ENCODE data around the gene RTN4. TPM values are rescaled to one million over a fixed set of nuclear protein-coding genes. Genes with fewer than 3 reads are reported as not detected.
"Not testable (repeated sequence)": the region's sequence is repeated elsewhere in the genome, so short reads cannot be mapped to it uniquely, and the experiment has no call there.

RTN4 gene
- polyA plus RNA-seq, 6 donors from 2014 or later = 41.3 to 57.8 (median 53.0) TPM

- no peaks in the 10 kb centered on the region for H3K4me1 Mint-ChIP-seq
- H3K9me3 Mint-ChIP-seq = peaks cover 0 to 7% (median 2%) of the 10 kb centered on the region in 7 donors
- DNase-seq (no peak), ATAC-seq (ENCODE audit: low read depth in 2 of 2) (no peak)
- H3K4me3 Mint-ChIP-seq = no peak overlapping the region
- no peaks in the 10 kb centered on the region for H3K27me3 Mint-ChIP-seq
- H3K36me3 Mint-ChIP-seq = no peaks in the 10 kb centered on the region
- peak overlapping the region in 1 of 6 donors; percentile 50 for H3K27ac Mint-ChIP-seq
Observed at GRCh38 chr2:55085113-55086040, 35.1 kb upstream of the RTN4 start.

GRCh38 chr2:55084641-55085040 lies 34.4 kb upstream of the RTN4 start:
- no peak for ATAC-seq (ENCODE audit: low read depth in 2 of 2)
- Mint-ChIP-seq H3K27ac (no peak overlapping the region), H3K36me3 (no peaks in the 10 kb centered on the region), H3K9me3 (peaks cover 0 to 10% (median 5%) of the 10 kb centered on the region in 7 donors), H3K4me1 (no peaks in the 10 kb centered on the region), H3K27me3 (no peaks in the 10 kb centered on the region), H3K4me3 (no peak overlapping the region)
- DNase-seq = no peak

- Mint-ChIP-seq H3K36me3 (no peaks in the 10 kb centered on the region), H3K4me3 (no peak overlapping the region), H3K27me3 (no peaks in the 10 kb centered on the region), H3K9me3 (peaks cover 2 to 12% (median 7%) of the 10 kb centered on the region in 7 donors), H3K27ac (no peak overlapping the region), H3K4me1 (no peaks in the 10 kb centered on the region)
- DNase-seq (no peak), ATAC-seq (ENCODE audit: low read depth in 2 of 2) (no peak)
Observed at GRCh38 chr2:55080204-55080738, 30.0 kb upstream of the RTN4 start.

GRCh38 chr2:55078956-55079355 lies 28.7 kb upstream of the RTN4 start:
- ATAC-seq (ENCODE audit: low read depth in 2 of 2) (no peak), DNase-seq (no peak)
- peak overlapping the region in 1 of 6 donors; percentile 81 for H3K27ac Mint-ChIP-seq
- H3K27me3 Mint-ChIP-seq = no peaks in the 10 kb centered on the region
- peaks cover 2 to 13% (median 7%) of the 10 kb centered on the region in 7 donors for H3K9me3 Mint-ChIP-seq
- H3K4me1 Mint-ChIP-seq = no peaks in the 10 kb centered on the region
- H3K36me3 Mint-ChIP-seq = no peaks in the 10 kb centered on the region
- H3K4me3 Mint-ChIP-seq = no peak overlapping the region

- H3K4me3 Mint-ChIP-seq = no peak overlapping the region
- H3K27me3 Mint-ChIP-seq = peaks cover 0 to 3% (median 0%) of the 10 kb centered on the region in 3 donors
- peaks cover 2 to 13% (median 7%) of the 10 kb centered on the region in 7 donors for H3K9me3 Mint-ChIP-seq
- H3K27ac Mint-ChIP-seq = peak overlapping the region in 1 of 6 donors; percentile 42
- no peaks in the 10 kb centered on the region for H3K4me1 Mint-ChIP-seq
- DNase-seq (no peak), ATAC-seq (ENCODE audit: low read depth in 2 of 2) (no peak)
- no peaks in the 10 kb centered on the region for H3K36me3 Mint-ChIP-seq
Observed at GRCh38 chr2:55076721-55077120, 26.5 kb upstream of the RTN4 start.

- not testable (repeated sequence) for H3K4me3 Mint-ChIP-seq; H3K4me1 Mint-ChIP-seq; H3K27ac Mint-ChIP-seq; H3K36me3 Mint-ChIP-seq; H3K27me3 Mint-ChIP-seq; ATAC-seq (ENCODE audit: low read depth in 2 of 2); DNase-seq
- H3K9me3 Mint-ChIP-seq = peaks cover 2 to 13% (median 7%) of the 10 kb centered on the region in 7 donors
Observed at GRCh38 chr2:55076019-55076418, 25.8 kb upstream of the RTN4 start.

- no peak for ATAC-seq (ENCODE audit: low read depth in 2 of 2)
- no peak for DNase-seq
- H3K4me1 Mint-ChIP-seq = no peaks in the 10 kb centered on the region
- no peak overlapping the region for H3K4me3 Mint-ChIP-seq
- H3K27ac Mint-ChIP-seq = no peak overlapping the region
- H3K9me3 Mint-ChIP-seq = peaks cover 0 to 8% (median 0%) of the 10 kb centered on the region in 7 donors
- no peaks in the 10 kb centered on the region for H3K36me3 Mint-ChIP-seq
- peaks cover 0 to 3% (median 0%) of the 10 kb centered on the region in 3 donors for H3K27me3 Mint-ChIP-seq
Observed at GRCh38 chr2:55073000-55073983, 23.0 kb upstream of the RTN4 start.

- ATAC-seq (ENCODE audit: low read depth in 2 of 2) (no peak), DNase-seq (no peak)
- Mint-ChIP-seq H3K27ac (no peak overlapping the region), H3K36me3 (no peaks in the 10 kb centered on the region), H3K4me1 (no peaks in the 10 kb centered on the region), H3K27me3 (no peaks in the 10 kb centered on the region), H3K4me3 (no peak overlapping the region), H3K9me3 (peaks cover 0 to 4% (median 0%) of the 10 kb centered on the region in 7 donors)
Observed at GRCh38 chr2:55063713-55064323, 13.6 kb upstream of the RTN4 start.

- Mint-ChIP-seq H3K27ac (no peak overlapping the region), H3K4me1 (no peaks in the 10 kb centered on the region), H3K27me3 (no peaks in the 10 kb centered on the region), H3K9me3 (peaks cover 0 to 4% (median 0%) of the 10 kb centered on the region in 7 donors), H3K4me3 (no peak overlapping the region), H3K36me3 (no peaks in the 10 kb centered on the region)
- no peak for DNase-seq
- no peak for ATAC-seq (ENCODE audit: low read depth in 2 of 2)
Observed at GRCh38 chr2:55063226-55063625, 13.0 kb upstream of the RTN4 start.

GRCh38 chr2:55062754-55063153 lies 12.5 kb upstream of the RTN4 start:
- Mint-ChIP-seq H3K27me3 (no peaks in the 10 kb centered on the region), H3K9me3 (peaks cover 0 to 4% (median 0%) of the 10 kb centered on the region in 7 donors), H3K4me3 (no peak overlapping the region), H3K36me3 (no peaks in the 10 kb centered on the region), H3K27ac (no peak overlapping the region), H3K4me1 (no peaks in the 10 kb centered on the region)
- no peak for DNase-seq
- no peak for ATAC-seq (ENCODE audit: low read depth in 2 of 2)

- peaks cover 0 to 4% (median 0%) of the 10 kb centered on the region in 7 donors for H3K9me3 Mint-ChIP-seq
- peak overlapping the region in 1 of 6 donors; percentile 72 for H3K27ac Mint-ChIP-seq
- no peaks in the 10 kb centered on the region for H3K27me3 Mint-ChIP-seq
- ATAC-seq (ENCODE audit: low read depth in 2 of 2) (no peak), DNase-seq (no peak)
- peaks cover 0 to 4% (median under 1%) of the 10 kb centered on the region in 3 donors for H3K4me1 Mint-ChIP-seq
- H3K36me3 Mint-ChIP-seq = no peaks in the 10 kb centered on the region
- H3K4me3 Mint-ChIP-seq = peak overlapping the region in 1 of 8 donors; percentile 78
Observed at GRCh38 chr2:55061523-55062344, 11.5 kb upstream of the RTN4 start.

- Mint-ChIP-seq H3K4me1 (peaks cover 6 to 12% (median 12%) of the 10 kb centered on the region in 3 donors), H3K9me3 (peaks cover 0 to 4% (median 0%) of the 10 kb centered on the region in 7 donors), H3K27ac (no peak overlapping the region), H3K36me3 (no peaks in the 10 kb centered on the region), H3K4me3 (no peak overlapping the region), H3K27me3 (no peaks in the 10 kb centered on the region)
- ATAC-seq (ENCODE audit: low read depth in 2 of 2) = no peak
- no peak for DNase-seq
Observed at GRCh38 chr2:55059793-55060192, 9.5 kb upstream of the RTN4 start.
